ENCODE measurements around the gene NEXN. TPM values are rescaled to one million over a fixed set of nuclear protein-coding genes. Genes with fewer than 3 reads are reported as not detected.

The NEXN gene
- total RNA-seq, 4 donors from 2014 or later, result 9.5 to 48.4 (median 34.9) TPM

DNA sequence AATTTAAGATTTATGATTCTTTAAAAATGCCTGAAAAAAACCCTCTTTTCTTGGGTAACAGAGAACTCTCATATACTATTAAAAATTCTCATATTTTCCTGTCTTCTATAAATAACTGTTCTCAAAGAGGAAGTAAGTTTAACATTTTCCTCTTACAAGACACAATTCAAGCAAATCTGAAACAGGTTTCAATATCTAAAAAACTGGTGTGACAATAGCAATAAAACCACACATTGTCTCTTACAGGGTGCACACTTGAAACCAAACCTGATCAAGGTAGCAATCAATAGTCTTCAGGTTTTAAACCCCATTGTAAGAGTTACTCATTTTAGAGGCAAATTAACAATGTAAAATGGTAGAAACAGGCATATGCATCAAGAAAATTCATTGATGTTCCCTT lies 62.4 kb downstream of the NEXN start:
- Histone ChIP-seq H3K36me3 (no peaks in the 10 kb centered on the region), H3K27me3 (no peaks in the 10 kb centered on the region), H3K4me3 (no peak overlapping the region), H3K27ac (no peak overlapping the region), H3K4me1 (no peaks in the 10 kb centered on the region), H3K9me3 (no peaks in the 10 kb centered on the region)
- intact Hi-C loops (cut with DNase I; ENCODE audit: low total_unique reads), result no loop called here
- no peak for DNase-seq
- TF ChIP-seq POLR2A (IDR thresholded peaks at IDR 0.05), result no peak
- TF ChIP-seq, protein P1, sequence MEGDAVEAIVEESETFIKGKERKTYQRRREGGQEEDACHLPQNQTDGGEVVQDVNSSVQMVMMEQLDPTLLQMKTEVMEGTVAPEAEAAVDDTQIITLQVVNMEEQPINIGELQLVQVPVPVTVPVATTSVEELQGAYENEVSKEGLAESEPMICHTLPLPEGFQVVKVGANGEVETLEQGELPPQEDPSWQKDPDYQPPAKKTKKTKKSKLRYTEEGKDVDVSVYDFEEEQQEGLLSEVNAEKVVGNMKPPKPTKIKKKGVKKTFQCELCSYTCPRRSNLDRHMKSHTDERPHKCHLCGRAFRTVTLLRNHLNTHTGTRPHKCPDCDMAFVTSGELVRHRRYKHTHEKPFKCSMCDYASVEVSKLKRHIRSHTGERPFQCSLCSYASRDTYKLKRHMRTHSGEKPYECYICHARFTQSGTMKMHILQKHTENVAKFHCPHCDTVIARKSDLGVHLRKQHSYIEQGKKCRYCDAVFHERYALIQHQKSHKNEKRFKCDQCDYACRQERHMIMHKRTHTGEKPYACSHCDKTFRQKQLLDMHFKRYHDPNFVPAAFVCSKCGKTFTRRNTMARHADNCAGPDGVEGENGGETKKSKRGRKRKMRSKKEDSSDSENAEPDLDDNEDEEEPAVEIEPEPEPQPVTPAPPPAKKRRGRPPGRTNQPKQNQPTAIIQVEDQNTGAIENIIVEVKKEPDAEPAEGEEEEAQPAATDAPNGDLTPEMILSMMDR (IDR thresholded peaks at IDR 0.05), result no peak

DNA sequence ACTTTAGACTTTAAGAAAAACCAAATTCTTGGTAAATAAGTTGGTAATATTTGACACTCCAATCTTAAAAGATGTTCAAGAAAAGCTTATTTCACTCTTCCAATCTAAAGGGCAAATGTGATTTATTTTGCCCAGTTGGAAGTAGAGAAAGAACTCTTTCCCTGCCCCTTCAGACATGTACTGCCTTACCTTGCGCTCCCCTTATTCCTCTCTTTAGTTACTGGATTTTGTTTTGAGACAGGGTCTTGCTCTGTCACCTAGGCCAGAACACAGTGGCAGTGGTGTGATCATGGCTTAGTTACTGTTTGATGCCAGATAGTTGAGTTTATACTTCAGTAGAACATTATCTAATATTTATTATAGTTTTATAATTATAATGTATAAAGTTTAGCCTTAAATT lies 62.9 kb downstream of the NEXN start:
- no peaks in the 10 kb centered on the region for H3K36me3 ChIP-seq
- no peak overlapping the region for H3K4me3 ChIP-seq
- TF ChIP-seq, protein P1 (IDR thresholded peaks at IDR 0.05), result no peak
- TF ChIP-seq POLR2A (IDR thresholded peaks at IDR 0.05), result no peak
- intact Hi-C loops (cut with DNase I; ENCODE audit: low total_unique reads), result no loop called here
- H3K9me3 ChIP-seq, result no peaks in the 10 kb centered on the region
- DNase-seq, result no peak
- no peak overlapping the region for H3K27ac ChIP-seq
- no peaks in the 10 kb centered on the region for H3K4me1 ChIP-seq
- no peaks in the 10 kb centered on the region for H3K27me3 ChIP-seq

DNA sequence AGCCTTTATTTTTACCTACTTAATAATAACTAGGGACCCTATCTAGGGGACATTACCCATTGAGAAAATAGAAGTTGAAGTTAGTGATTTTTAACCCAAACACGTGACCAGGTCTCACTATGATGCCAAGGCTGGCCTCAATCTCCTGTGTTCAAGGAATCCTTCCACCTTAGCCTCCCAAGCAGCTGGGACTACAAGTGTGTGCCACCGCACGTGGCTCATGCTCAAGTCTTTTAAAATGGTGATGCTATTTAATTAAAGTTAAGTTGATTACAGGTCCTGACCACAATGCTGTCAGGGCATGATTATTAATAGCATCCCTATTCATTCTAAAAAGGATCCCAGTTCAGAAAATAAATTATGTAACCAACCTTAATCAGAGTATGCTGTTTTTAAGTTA lies 65.5 kb downstream of the NEXN start:
- TF ChIP-seq, protein P1 (IDR thresholded peaks at IDR 0.05), result no peak
- no peak for TF ChIP-seq POLR2A (IDR thresholded peaks at IDR 0.05)
- DNase-seq, result no peak
- intact Hi-C loops (cut with DNase I; ENCODE audit: low total_unique reads), result no loop called here
- Histone ChIP-seq H3K27ac (no peak overlapping the region), H3K27me3 (no peaks in the 10 kb centered on the region), H3K9me3 (no peaks in the 10 kb centered on the region), H3K4me3 (no peak overlapping the region), H3K36me3 (no peaks in the 10 kb centered on the region), H3K4me1 (no peaks in the 10 kb centered on the region)

DNA sequence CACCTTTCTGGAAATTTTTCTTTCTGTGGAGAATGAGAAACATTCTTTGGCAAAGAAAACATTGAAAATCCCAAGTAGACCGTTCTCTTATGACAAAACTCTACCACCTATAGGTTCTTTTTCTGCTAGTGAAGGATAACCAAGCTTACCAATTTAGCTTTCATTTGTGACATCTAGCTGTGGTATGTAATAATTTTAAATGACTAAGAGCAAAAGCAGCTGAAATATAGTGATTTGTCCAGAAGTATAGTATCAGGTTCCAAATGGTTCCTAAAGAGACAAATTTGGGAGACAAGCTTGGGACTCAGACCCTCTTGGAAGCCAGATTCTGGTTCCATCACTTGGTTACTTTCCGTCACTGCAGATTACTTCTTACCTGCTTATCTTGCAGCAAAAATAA lies 66.1 kb downstream of the NEXN start:
- Histone ChIP-seq H3K4me3 (no peak overlapping the region), H3K27me3 (no peaks in the 10 kb centered on the region), H3K9me3 (no peaks in the 10 kb centered on the region), H3K27ac (no peak overlapping the region), H3K4me1 (no peaks in the 10 kb centered on the region), H3K36me3 (no peaks in the 10 kb centered on the region)
- intact Hi-C loops (cut with DNase I; ENCODE audit: low total_unique reads), result no loop called here
- TF ChIP-seq, protein P1 (IDR thresholded peaks at IDR 0.05), result no peak
- TF ChIP-seq POLR2A (IDR thresholded peaks at IDR 0.05), result no peak
- no peak for DNase-seq

DNA sequence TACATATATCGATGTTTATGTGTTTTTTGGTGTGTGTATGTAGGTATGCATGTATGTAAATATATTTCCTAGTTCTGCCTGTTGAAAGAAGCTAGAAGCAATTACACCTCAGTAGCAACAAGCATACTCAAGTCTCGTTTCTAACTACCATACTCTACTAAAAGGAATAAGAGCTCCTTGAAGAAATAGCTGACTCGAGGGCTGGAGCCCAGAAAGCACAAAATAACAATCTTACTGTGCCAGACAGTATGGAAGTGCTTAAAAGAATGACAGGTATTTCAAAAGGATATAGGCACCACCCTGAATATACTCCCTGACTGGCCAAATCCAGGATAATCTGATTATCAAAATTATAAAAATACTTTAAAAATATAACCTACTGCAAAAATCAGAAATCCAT lies 67.3 kb downstream of the NEXN start:
- TF ChIP-seq, protein P1 (IDR thresholded peaks at IDR 0.05), result no peak
- no peak for TF ChIP-seq POLR2A (IDR thresholded peaks at IDR 0.05)
- H3K36me3 ChIP-seq, result no peaks in the 10 kb centered on the region
- H3K4me1 ChIP-seq, result no peaks in the 10 kb centered on the region
- no peaks in the 10 kb centered on the region for H3K27me3 ChIP-seq
- no peaks in the 10 kb centered on the region for H3K9me3 ChIP-seq
- no peak overlapping the region for H3K27ac ChIP-seq
- no peak overlapping the region for H3K4me3 ChIP-seq
- intact Hi-C loops (cut with DNase I; ENCODE audit: low total_unique reads), result no loop called here
- DNase-seq, result no peak
